ENCODE data around the gene VMA21. TPM values are rescaled to one million over a fixed set of nuclear protein-coding genes. Genes with fewer than 3 reads are reported as not detected.
A peak's percentile ranks its signal among the peaks of the same experiment; 100 is the strongest.

Gene VMA21
- total RNA-seq = 27.2 TPM
- long read RNA-seq, full-length matches to known transcripts = 7 of 8 reads
- long read RNA-seq, partial matches to known transcripts = 0 of 8 reads
- long read RNA-seq, other reads (novel, unspliced or antisense) = 1 of 8 reads

- intact Hi-C loops (cut with DNase I) = no loop called here
- DNase-seq (ENCODE audit: missing footprints) = peak; percentile 96
- ATAC-seq = peak; percentile 100
These were observed at the start of gene VMA21 for GRCh38 chrX:151396825-151397740. Gene VMA21, plus strand, starts transcription at chrX:151397206. Its CDS starts 103 bp downstream, at chrX:151397309.

GRCh38 chrX:151359341-151359740, 37.7 kb upstream of the VMA21 start:
- DNase-seq (ENCODE audit: missing footprints) = no peak
- ATAC-seq = no peak
- intact Hi-C loops (cut with DNase I) = no loop called here

- DNase-seq (ENCODE audit: missing footprints) (peak; percentile 48), ATAC-seq (peak; percentile 57)
- intact Hi-C loops (cut with DNase I) = loop anchor here (5.0 kb wide), 1 partner anchor 208 kb away; no protein-coding TSS in a partner anchor
These were observed 36.8 kb upstream of the VMA21 start for GRCh38 chrX:151359931-151360871.

GRCh38 chrX:151363316-151363715, 33.7 kb upstream of the VMA21 start:
- ATAC-seq (no peak), DNase-seq (ENCODE audit: missing footprints) (no peak)
- intact Hi-C loops (cut with DNase I) = loop anchor here (5.0 kb wide), 1 partner anchor 211 kb away; no protein-coding TSS in a partner anchor

- no peak for DNase-seq (ENCODE audit: missing footprints)
- ATAC-seq = no peak
- intact Hi-C loops (cut with DNase I) = no loop called here
These were observed 31.4 kb upstream of the VMA21 start for GRCh38 chrX:151365579-151365978.

- ATAC-seq = no peak
- intact Hi-C loops (cut with DNase I) = no loop called here
- DNase-seq (ENCODE audit: missing footprints) = no peak
These were observed 26.1 kb upstream of the VMA21 start for GRCh38 chrX:151370906-151371305.

- no peak for ATAC-seq
- DNase-seq (ENCODE audit: missing footprints) = no peak
- intact Hi-C loops (cut with DNase I) = no loop called here
These were observed 12.2 kb upstream of the VMA21 start for GRCh38 chrX:151384807-151385206.

- DNase-seq (ENCODE audit: missing footprints) (no peak), ATAC-seq (no peak)
- intact Hi-C loops (cut with DNase I) = no loop called here
These were observed 10.1 kb upstream of the VMA21 start for GRCh38 chrX:151386838-151387459.

- intact Hi-C loops (cut with DNase I) = no loop called here
- DNase-seq (ENCODE audit: missing footprints) (no peak), ATAC-seq (no peak)
These were observed 5.3 kb upstream of the VMA21 start for GRCh38 chrX:151391722-151392121.

- no peak for DNase-seq (ENCODE audit: missing footprints)
- ATAC-seq = no peak
- intact Hi-C loops (cut with DNase I) = no loop called here
These were observed 3.5 kb upstream of the VMA21 start for GRCh38 chrX:151393514-151393913.

GRCh38 chrX:151396042-151396824, 773 bp upstream of the VMA21 start:
- no peak for DNase-seq (ENCODE audit: missing footprints)
- intact Hi-C loops (cut with DNase I) = no loop called here
- peak; percentile 24 for ATAC-seq

GRCh38 chrX:151397741-151398070, 700 bp downstream of the VMA21 start:
- ATAC-seq (no peak), DNase-seq (ENCODE audit: missing footprints) (no peak)
- intact Hi-C loops (cut with DNase I) = no loop called here

- intact Hi-C loops (cut with DNase I) = no loop called here
- ATAC-seq (no peak), DNase-seq (ENCODE audit: missing footprints) (no peak)
These were observed 1.3 kb downstream of the VMA21 start for GRCh38 chrX:151398346-151398745.

GRCh38 chrX:151402719-151403390, 5.8 kb downstream of the VMA21 start:
- ATAC-seq (peak; percentile 65), DNase-seq (ENCODE audit: missing footprints) (no peak)
- intact Hi-C loops (cut with DNase I) = no loop called here

GRCh38 chrX:151416579-151416978, 19.6 kb downstream of the VMA21 start:
- ATAC-seq (no peak), DNase-seq (ENCODE audit: missing footprints) (no peak)
- intact Hi-C loops (cut with DNase I) = no loop called here

GRCh38 chrX:151419782-151420181, 22.8 kb downstream of the VMA21 start:
- DNase-seq (ENCODE audit: missing footprints) = no peak
- intact Hi-C loops (cut with DNase I) = no loop called here
- ATAC-seq = no peak

GRCh38 chrX:151424505-151424904, 27.5 kb downstream of the VMA21 start:
- intact Hi-C loops (cut with DNase I) = no loop called here
- ATAC-seq = no peak
- no peak for DNase-seq (ENCODE audit: missing footprints)

GRCh38 chrX:151448509-151448908, 51.5 kb downstream of the VMA21 start:
- no peak for DNase-seq (ENCODE audit: missing footprints)
- no peak for ATAC-seq
- intact Hi-C loops (cut with DNase I) = no loop called here

Measured in Right ventricle myocardium inferior (tissue), 1 donor.